HEK293 (cell line): ENCODE measurements around the gene ITPR3.

Experiments used
- CTCF ChIA-PET: fragments of 350-600 bp; formaldehyde crosslinking; extraction: SDS; loops from one replicate; lab custom pipeline; 2021; ENCODE audit warnings: antibody characterized with exemption; lab: Yijun Ruan, JAX
- POLR2A ChIA-PET: fragments of 300-600 bp; formaldehyde crosslinking; extraction: SDS; loops from one replicate; lab custom pipeline; 2020; ENCODE audit warnings: antibody characterized with exemption, inconsistent platforms; lab: Yijun Ruan, JAX
- H3K27ac ChIP-seq: fragments of 200-500 bp; sonication (Bioruptor generic); 2 replicates; pipeline ENCODE4 v1.5.1; 2014; ENCODE audit warnings: low read depth, low read length, control low read depth, inconsistent platforms; ENCODE audit errors: extremely low read depth
- H3K36me3 ChIP-seq, 2 experiments: fragments of 200-500 bp in 1 of 2; sonication (Bioruptor generic) in 1 of 2; 1 replicate in 1 of 2; 2 replicates in 1 of 2; pipeline ENCODE4 v1.5.1; 2014 to 2017; ENCODE audit warnings: inconsistent platforms in 2 of 2, low read length in 2 of 2; ENCODE audit not compliant: control insufficient read depth in 2 of 2, insufficient read depth in 1 of 2
- H3K4me1 ChIP-seq: fragments of 200-500 bp; sonication (Bioruptor generic); 2 replicates; pipeline ENCODE4 v1.5.1; 2014; ENCODE audit warnings: mild to moderate bottlenecking, low read length, inconsistent platforms; ENCODE audit not compliant: control insufficient read depth, insufficient read depth
- H3K4me3 ChIP-seq: 2 replicates; pipeline ENCODE4 v1.5.1; 2011; ENCODE audit warnings: low read depth, mild to moderate bottlenecking, control low read depth, low read length, moderate library complexity
- H3K9me3 ChIP-seq: fragments of 200-500 bp; sonication (Bioruptor generic); 2 replicates; pipeline ENCODE4 v1.5.1; 2014; ENCODE audit warnings: low read depth, low read length, inconsistent platforms; ENCODE audit not compliant: control insufficient read depth, insufficient read depth
- GLIS1 ChIP-seq: fragments of 450-650 bp; formaldehyde crosslinking; IDR thresholded peaks from 2 replicates; pipeline ENCODE4 v1.5.1; 2016; ENCODE audit warnings: missing biosample characterization, missing genetic modification characterization
- IKZF3 ChIP-seq: fragments of 450-650 bp; IDR thresholded peaks from 2 replicates; pipeline ENCODE4 v1.5.0; 2018; ENCODE audit warnings: missing biosample characterization, mild to moderate bottlenecking, missing genetic modification characterization, moderate library complexity
- KLF16 ChIP-seq: fragments of 450-650 bp; formaldehyde crosslinking; IDR thresholded peaks from 2 replicates; pipeline ENCODE4 v1.5.1; 2017; ENCODE audit warnings: missing biosample characterization, missing genetic modification characterization
- KLF17 ChIP-seq: fragments of 450-650 bp; formaldehyde crosslinking; IDR thresholded peaks from 2 replicates; pipeline ENCODE4 v1.5.1; 2016; ENCODE audit warnings: missing biosample characterization, missing genetic modification characterization
- KLF8 ChIP-seq: fragments of 450-650 bp; formaldehyde crosslinking; IDR thresholded peaks from 2 replicates; pipeline ENCODE4 v1.5.1; 2016; ENCODE audit warnings: missing biosample characterization, missing genetic modification characterization
- ZBTB26 ChIP-seq: fragments of 450-650 bp; formaldehyde crosslinking; optimal IDR thresholded peaks from 2 replicates; pipeline ENCODE3; 2016; ENCODE audit warnings: missing biosample characterization, mild to moderate bottlenecking, missing genetic modification characterization
- ZBTB44 ChIP-seq: fragments of 450-650 bp; IDR thresholded peaks from 2 replicates; pipeline ENCODE4 v1.5.1; 2018; ENCODE audit warnings: missing biosample characterization, mild to moderate bottlenecking, missing genetic modification characterization
- ZFHX2 ChIP-seq: fragments of 450-650 bp; formaldehyde crosslinking; conservative IDR thresholded peaks from 2 replicates; pipeline ENCODE4 v1.5.1; 2016; ENCODE audit warnings: missing biosample characterization, missing genetic modification characterization
- ZFP69B ChIP-seq: fragments of 450-650 bp; formaldehyde crosslinking; IDR thresholded peaks from 2 replicates; pipeline ENCODE4 v1.5.1; 2016; ENCODE audit warnings: missing biosample characterization, missing genetic modification characterization
- ZNF214 ChIP-seq: fragments of 450-650 bp; formaldehyde crosslinking; IDR thresholded peaks from 2 replicates; pipeline ENCODE4 v1.5.1; 2017; ENCODE audit warnings: missing biosample characterization, mild to moderate bottlenecking, missing genetic modification characterization, borderline replicate concordance
- ZNF433 ChIP-seq: fragments of 450-650 bp; formaldehyde crosslinking; IDR thresholded peaks from 2 replicates; pipeline ENCODE4 v1.5.1; 2016; ENCODE audit warnings: missing biosample characterization, missing genetic modification characterization, low read depth
- ZNF501 ChIP-seq: fragments of 450-650 bp; formaldehyde crosslinking; IDR thresholded peaks from 2 replicates; pipeline ENCODE4 v1.5.1; 2016; ENCODE audit warnings: missing biosample characterization, missing genetic modification characterization
- ZNF521 ChIP-seq: fragments of 450-650 bp; formaldehyde crosslinking; IDR thresholded peaks from 2 replicates; pipeline ENCODE4 v1.5.1; 2017; ENCODE audit warnings: missing biosample characterization, mild to moderate bottlenecking, missing genetic modification characterization
- ZNF544 ChIP-seq: fragments of 450-650 bp; formaldehyde crosslinking; IDR thresholded peaks from 2 replicates; pipeline ENCODE4 v1.5.0; 2017; ENCODE audit warnings: missing biosample characterization, missing genetic modification characterization
- ZNF629 ChIP-seq: fragments of 450-650 bp; formaldehyde crosslinking; IDR thresholded peaks from 2 replicates; pipeline ENCODE4 v1.5.1; 2017; ENCODE audit warnings: missing biosample characterization, missing genetic modification characterization
- ZSCAN18 ChIP-seq: fragments of 450-650 bp; formaldehyde crosslinking; IDR thresholded peaks from 2 replicates; pipeline ENCODE4 v1.5.1; 2016; ENCODE audit warnings: missing biosample characterization, missing genetic modification characterization
- ZSCAN4 ChIP-seq: fragments of 450-650 bp; formaldehyde crosslinking; IDR thresholded peaks from 2 replicates; pipeline ENCODE4 v1.5.1; 2017; ENCODE audit warnings: missing biosample characterization, missing genetic modification characterization
- ZXDB ChIP-seq: fragments of 450-650 bp; formaldehyde crosslinking; IDR thresholded peaks from 2 replicates; pipeline ENCODE4 v1.5.1; 2016; ENCODE audit warnings: missing biosample characterization, missing genetic modification characterization

Gene ITPR3

GRCh38 chr6:33686225-33686924 is 65.3 kb downstream of the ITPR3 start (continued):
- no peak for TF ChIP-seq ZNF214 (tag by site-specific recombination)
- TF ChIP-seq ZNF501 (tag by site-specific recombination): 0 out of 2 replicates have a peak, but pooled peaks have one; percentile 25
- no peak for TF ChIP-seq ZNF433 (tag by site-specific recombination)
- TF ChIP-seq ZBTB44 (tag by site-specific recombination): 0 out of 2 replicates have a peak, but pooled peaks have one; percentile 22
- TF ChIP-seq ZNF521 (tag by site-specific recombination): no peak
- peak; percentile 95 for TF ChIP-seq ZFP69B
- TF ChIP-seq ZXDB (tag by site-specific recombination): no peak
- TF ChIP-seq KLF8: no peak
- TF ChIP-seq ZNF629 (tag by site-specific recombination): peak; percentile 68
- peak; percentile 18; the same call in 1 of the 2 replicates for TF ChIP-seq KLF17 (tag by site-specific recombination)
- TF ChIP-seq ZNF544 (tag by site-specific recombination): no peak
- TF ChIP-seq ZBTB26 (tag by site-specific recombination): no peak
- TF ChIP-seq KLF16 (tag by site-specific recombination): no peak

- CTCF ChIA-PET: interaction anchor here (1.8 kb wide), 1 partner anchor 97 kb away, joined by 5 read pairs; no protein-coding TSS in a partner anchor
Measured at GRCh38 chr6:33686981-33687975, 66.2 kb downstream of the ITPR3 start.

More at GRCh38 chr6:33686981-33687975, 66.2 kb downstream of the ITPR3 start:
- no peak overlapping the region for H3K27ac ChIP-seq
- POLR2A ChIA-PET: interaction anchor here (0.6 kb wide), 1 partner anchor 83 kb away, joined by 4 read pairs; no protein-coding TSS in a partner anchor
- TF ChIP-seq GLIS1 (tag by site-specific recombination) (no peak), IKZF3 (no peak), ZSCAN18 (no peak), KLF8 (no peak), ZFHX2 (tag by site-specific recombination) (no peak), ZSCAN4 (tag by site-specific recombination) (no peak)
- H3K36me3 ChIP-seq: peaks cover 4 to 78% of the 10 kb centered on the region in 2 experiments; a peak in 2 of 3 replicates
- no peaks in the 10 kb centered on the region for H3K9me3 ChIP-seq
- H3K4me3 ChIP-seq: no peak overlapping the region
- H3K4me1 ChIP-seq: no peaks in the 10 kb centered on the region
